Omental fat pad (tissue), 4 donors: ENCODE results near the gene TRABD2A. TPM values are rescaled to one million over a fixed set of nuclear protein-coding genes. Genes with fewer than 3 reads are reported as not detected.

Experiments used
- ATAC-seq: fragments of 150-250 bp; one replicate; pipeline ENCODE4 v1.9.1; 2016; ENCODE audit warnings: mild to moderate bottlenecking, moderate library complexity; ENCODE audit not compliant: low FRiP score
- DNase-seq: peaks from one replicate; pipeline ENCODE4 v3.0.0-alpha.2; 2019; ENCODE audit warnings: low spot score
- CTCF ChIP-seq, 3 donors: fragments of 450-650 bp; IDR thresholded peaks; one replicate each; pipeline ENCODE4 v1.5.1; 2016 to 2017; ENCODE audit warnings: antibody characterized with exemption in 3 of 3, mild to moderate bottlenecking in 3 of 3, moderate library complexity in 2 of 3
- total RNA-seq, 4 donors: library from RNA; depleted of rRNA; stranded (reverse); fragments of >200 nt; gene quantifications; one replicate each; pipeline ENCODE4 v1.1.0, GENCODE V29; 2016

The TRABD2A gene
- total RNA-seq, 4 donors from 2014 or later: 5.3 to 9.0 (median 6.4) TPM

- DNase-seq: no peak
- no peak for ATAC-seq
- no peak for TF ChIP-seq CTCF (IDR thresholded peaks at IDR 0.05)
These were observed 13.3 kb upstream of the TRABD2A start for GRCh38 chr2:84894131-84894586.

- ATAC-seq (no peak), DNase-seq (no peak)
- no peak for TF ChIP-seq CTCF (IDR thresholded peaks at IDR 0.05)
These were observed 10.6 kb upstream of the TRABD2A start for GRCh38 chr2:84891355-84892010.

GRCh38 chr2:84889332-84889731 is 8.4 kb upstream of the TRABD2A start:
- no peak for ATAC-seq
- TF ChIP-seq CTCF (IDR thresholded peaks at IDR 0.05): no peak
- DNase-seq: no peak

- ATAC-seq (peak; percentile 80), DNase-seq (no peak)
- no peak for TF ChIP-seq CTCF (IDR thresholded peaks at IDR 0.05)
These were observed 7.8 kb upstream of the TRABD2A start for GRCh38 chr2:84888401-84889276.

GRCh38 chr2:84886791-84887190 is 5.9 kb upstream of the TRABD2A start:
- ATAC-seq: no peak
- no peak for TF ChIP-seq CTCF (IDR thresholded peaks at IDR 0.05)

GRCh38 chr2:84885111-84885510 is 4.2 kb upstream of the TRABD2A start:
- DNase-seq (no peak), ATAC-seq (no peak)
- no peak for TF ChIP-seq CTCF (IDR thresholded peaks at IDR 0.05)

More at GRCh38 chr2:84886791-84887190, 5.9 kb upstream of the TRABD2A start:
- DNase-seq: no peak
